SK-N-MC (cell line): Measurements from ENCODE around the gene CYP17A1.
"Not testable (repeated sequence)": the region's sequence is repeated elsewhere in the genome, so short reads cannot be mapped to it uniquely, and the experiment has no call there.

Source experiments
- DNase-seq: peaks from one replicate; pipeline ENCODE4 v3.0.0-alpha.2; 2011; ENCODE audit warnings: low read depth, low spot score
- H3K27ac ChIP-seq: fragments of 200-600 bp; sonication (generic); 2 replicates; pipeline ENCODE4 v1.5.1; 2016; ENCODE audit warnings: mixed run types
- H3K36me3 ChIP-seq: fragments of 200-600 bp; sonication (generic); 2 replicates; pipeline ENCODE4 v1.6.1; 2017; ENCODE audit warnings: antibody characterized with exemption, low read length, mixed read lengths; ENCODE audit not compliant: insufficient read depth
- H3K4me3 ChIP-seq: fragments of 200-600 bp; sonication (generic); 2 replicates; pipeline ENCODE4 v1.5.1; 2016
- H3K9ac ChIP-seq: fragments of 200-600 bp; sonication (generic); 2 replicates; pipeline ENCODE4 v1.8.0; 2017; ENCODE audit warnings: mixed run types, mixed read lengths; ENCODE audit not compliant: insufficient read length
- H3K9me3 ChIP-seq: fragments of 200-600 bp; sonication (generic); 2 replicates; pipeline ENCODE4 v1.6.1; 2017; ENCODE audit warnings: low read depth, mild to moderate bottlenecking, antibody characterized with exemption, low read length, moderate library complexity, mixed read lengths
- EZH2 ChIP-seq: fragments of 200-600 bp; sonication (generic); IDR thresholded peaks from one replicate; pipeline ENCODE4 v1.6.1; 2017; ENCODE audit warnings: antibody characterized with exemption
- FOXP2 ChIP-seq: optimal IDR thresholded peaks from 2 replicates; pipeline ENCODE3; 2011; ENCODE audit warnings: mild to moderate bottlenecking, moderate library complexity; ENCODE audit not compliant: insufficient read depth; ENCODE audit errors: extremely low read length, control extremely low read depth
- POLR2AphosphoS5 ChIP-seq: IDR thresholded peaks from 2 replicates; pipeline ENCODE4 v1.6.1; 2012; ENCODE audit warnings: mild to moderate bottlenecking, low read depth, low read length, borderline replicate concordance

CYP17A1 gene

GRCh38 chr10:102865620-102866019 lies 28.4 kb upstream of the CYP17A1 start:
- H3K27ac ChIP-seq, result no peak overlapping the region
- DNase-seq, result no peak
- H3K9ac ChIP-seq, result no peak overlapping the region
- no peak overlapping the region for H3K4me3 ChIP-seq
- H3K9me3 ChIP-seq, result no peaks in the 10 kb centered on the region
- H3K36me3 ChIP-seq, result no peaks in the 10 kb centered on the region
- TF ChIP-seq POLR2AphosphoS5, result no peak
- TF ChIP-seq EZH2, result no peak
- no peak for TF ChIP-seq FOXP2

- Histone ChIP-seq H3K36me3 (no peaks in the 10 kb centered on the region), H3K4me3 (no peak overlapping the region), H3K9ac (no peak overlapping the region), H3K9me3 (no peaks in the 10 kb centered on the region), H3K27ac (no peak overlapping the region)
- no peak for DNase-seq
- TF ChIP-seq POLR2AphosphoS5 (no peak), FOXP2 (no peak), EZH2 (no peak)
Measured at GRCh38 chr10:102863660-102864059, 26.4 kb upstream of the CYP17A1 start.

DNA sequence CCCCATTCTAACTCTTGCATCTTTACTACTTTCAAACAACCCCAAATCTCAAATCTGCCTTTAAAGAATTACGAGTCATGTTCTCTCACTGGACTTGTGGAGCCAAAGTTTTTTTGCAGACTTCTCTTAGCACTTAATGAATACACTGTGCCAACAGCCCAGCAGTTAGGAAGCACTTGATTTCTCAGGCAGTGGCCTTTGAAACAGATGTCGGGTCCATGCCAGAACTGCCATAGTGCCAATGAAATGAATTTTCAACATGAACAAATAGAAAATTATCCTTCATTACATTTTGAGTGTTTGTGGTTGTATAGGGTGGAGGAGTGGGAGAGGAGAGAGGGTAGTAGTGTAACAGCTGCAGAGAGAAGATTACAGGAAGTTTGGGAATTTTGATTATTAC lies 22.7 kb upstream of the CYP17A1 start:
- no peak overlapping the region for H3K9ac ChIP-seq
- no peaks in the 10 kb centered on the region for H3K36me3 ChIP-seq
- no peaks in the 10 kb centered on the region for H3K9me3 ChIP-seq
- no peak overlapping the region for H3K27ac ChIP-seq
- H3K4me3 ChIP-seq, result no peak overlapping the region
- TF ChIP-seq EZH2 (no peak), POLR2AphosphoS5 (no peak), FOXP2 (no peak)
- no peak for DNase-seq

DNA sequence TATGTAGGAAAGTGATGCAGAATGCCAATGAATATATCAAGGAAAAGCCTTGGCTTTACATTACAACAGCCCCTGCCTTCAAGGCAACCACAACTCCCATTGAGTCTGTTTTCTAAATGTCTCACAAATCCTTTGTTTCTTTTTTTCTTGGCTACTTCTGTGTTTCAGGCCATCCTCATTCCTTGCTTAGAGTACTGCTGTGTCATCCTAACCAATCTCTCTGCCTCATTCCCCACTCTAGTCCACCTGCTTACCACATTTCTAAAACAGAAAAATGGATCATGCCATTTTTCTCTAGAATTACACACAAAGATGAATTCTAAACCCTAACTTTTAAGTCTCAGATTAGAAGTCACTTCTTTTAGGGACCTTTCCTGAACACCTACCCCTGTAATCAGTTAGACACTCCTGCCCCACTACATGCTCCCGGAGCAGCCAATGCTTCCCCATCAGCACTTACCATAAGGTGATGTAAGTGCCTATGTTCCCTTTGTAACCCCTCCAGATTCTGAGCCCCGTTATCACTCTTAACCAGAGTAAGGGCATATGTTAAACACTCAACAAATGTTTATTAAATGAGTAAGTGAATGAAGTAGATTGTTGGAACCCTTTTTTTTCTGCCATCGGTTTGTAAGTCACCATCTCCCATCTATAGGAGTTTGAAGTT lies 19.7 kb upstream of the CYP17A1 start:
- H3K27ac ChIP-seq, result no peak overlapping the region

DNA sequence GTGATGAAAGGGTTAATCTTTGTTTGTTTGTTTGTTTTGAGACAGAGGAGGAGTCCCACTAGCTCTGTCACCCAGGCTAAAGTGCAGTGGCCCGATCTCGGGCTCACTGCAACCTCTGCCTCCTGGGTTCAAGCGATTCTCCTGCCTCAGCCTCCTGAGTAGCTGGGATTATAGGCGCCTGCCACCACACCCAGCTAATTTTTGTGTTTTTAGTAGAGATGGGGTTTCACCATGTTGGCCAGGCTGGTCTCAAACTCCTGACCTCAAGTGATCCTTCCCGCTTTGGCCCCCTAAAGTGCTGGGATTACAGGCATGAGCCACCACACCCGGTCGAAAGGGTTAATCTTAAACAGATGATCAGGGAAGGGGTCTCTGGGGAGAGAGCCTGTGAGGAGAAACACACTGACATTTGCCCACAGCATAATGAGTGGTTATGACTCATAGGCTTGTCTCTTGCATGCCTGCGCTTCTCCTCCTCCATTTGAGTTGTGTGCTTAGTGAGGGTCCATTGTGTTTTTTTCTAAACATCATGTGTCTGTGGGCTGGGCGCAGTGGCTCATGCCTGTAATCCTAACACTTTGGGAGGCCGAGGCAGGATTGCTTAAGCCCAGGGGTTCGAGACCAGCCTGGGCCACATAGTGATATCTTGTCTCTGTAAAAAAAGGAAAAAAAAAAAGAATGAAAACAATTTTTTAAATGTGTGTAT lies 18.7 kb upstream of the CYP17A1 start:
- H3K9me3 ChIP-seq, H3K27ac ChIP-seq, H3K4me3 ChIP-seq, H3K36me3 ChIP-seq, H3K9ac ChIP-seq: not testable (repeated sequence)
- peak; percentile 20 for DNase-seq

More for the DNA sequence above, 19.7 kb upstream of the CYP17A1 start:
- DNase-seq, result no peak
- TF ChIP-seq EZH2 (no peak), POLR2AphosphoS5 (no peak)
- H3K9ac ChIP-seq, result no peak overlapping the region
- no peaks in the 10 kb centered on the region for H3K9me3 ChIP-seq
- no peak overlapping the region for H3K4me3 ChIP-seq
- H3K36me3 ChIP-seq, result no peaks in the 10 kb centered on the region

GRCh38 chr10:102853237-102853636 lies 16.0 kb upstream of the CYP17A1 start:
- H3K27ac ChIP-seq, result not testable (repeated sequence)

GRCh38 chr10:102850025-102850518 lies 12.9 kb upstream of the CYP17A1 start:
- DNase-seq, result no peak

More at GRCh38 chr10:102853237-102853636, 16.0 kb upstream of the CYP17A1 start:
- not testable (repeated sequence) for DNase-seq, H3K9ac ChIP-seq, H3K9me3 ChIP-seq, H3K36me3 ChIP-seq, H3K4me3 ChIP-seq

DNA sequence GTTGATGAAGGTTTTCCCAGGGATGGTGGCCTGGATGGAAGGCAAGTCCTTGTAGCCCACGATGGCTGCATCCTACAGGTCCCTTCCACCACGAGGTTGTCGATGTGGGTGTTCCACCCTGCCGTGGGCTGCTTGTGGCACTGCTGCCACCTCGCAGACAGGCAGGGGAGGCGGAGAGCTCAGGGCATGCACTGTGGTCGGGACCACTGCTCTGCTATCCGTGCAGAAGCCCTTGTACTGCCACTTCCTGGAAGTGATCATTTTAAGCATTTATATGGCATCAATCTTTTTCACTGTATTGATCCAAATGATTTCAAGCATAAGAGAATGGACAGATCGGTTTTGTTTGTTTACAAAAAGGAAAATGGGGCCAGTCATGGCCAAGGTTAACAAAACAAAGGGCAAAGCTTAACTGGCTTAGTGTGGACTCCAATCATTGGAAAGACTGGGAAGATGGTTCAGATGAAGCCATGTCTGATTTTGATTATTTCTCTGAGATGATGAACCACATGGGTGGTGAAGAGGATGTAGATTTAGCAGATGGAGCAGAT lies 8.2 kb upstream of the CYP17A1 start:
- DNase-seq, result no peak
- Histone ChIP-seq H3K9me3 (no peaks in the 10 kb centered on the region), H3K4me3 (no peak overlapping the region), H3K27ac (no peak overlapping the region), H3K9ac (no peak overlapping the region), H3K36me3 (no peaks in the 10 kb centered on the region)
- TF ChIP-seq POLR2AphosphoS5 (no peak), FOXP2 (no peak), EZH2 (no peak)

More at GRCh38 chr10:102850025-102850518, 12.9 kb upstream of the CYP17A1 start:
- Histone ChIP-seq H3K4me3 (no peak overlapping the region), H3K9ac (no peak overlapping the region), H3K36me3 (no peaks in the 10 kb centered on the region), H3K27ac (no peak overlapping the region), H3K9me3 (no peaks in the 10 kb centered on the region)
- TF ChIP-seq EZH2, result no peak
- no peak for TF ChIP-seq POLR2AphosphoS5
- no peak for TF ChIP-seq FOXP2

- not testable (repeated sequence) for H3K36me3 ChIP-seq, H3K9ac ChIP-seq, DNase-seq, H3K4me3 ChIP-seq, H3K9me3 ChIP-seq, H3K27ac ChIP-seq
Measured at GRCh38 chr10:102844190-102844776, 7.1 kb upstream of the CYP17A1 start.

- H3K9ac ChIP-seq, H3K27ac ChIP-seq, H3K4me3 ChIP-seq, DNase-seq, H3K36me3 ChIP-seq, H3K9me3 ChIP-seq: not testable (repeated sequence)
Measured at GRCh38 chr10:102843139-102843538, 5.9 kb upstream of the CYP17A1 start.
